HepG2 (cell line): ENCODE measurements around the gene TAS1R3. TPM values are rescaled to one million over a fixed set of nuclear protein-coding genes. Genes with fewer than 3 reads are reported as not detected.
A peak's percentile ranks its signal among the peaks of the same experiment; 100 is the strongest.

Experiments used
- ATAC-seq: fragments of 200-7000 bp; cut with Tn5 transposase; 3 replicates; pipeline ENCODE4 v1.9.1; 2020; ENCODE audit warnings: mild to moderate bottlenecking, moderate library complexity
- BruUV-seq: library from RNA; stranded (reverse); fragments of 400-500 nt; replicated peaks from 2 replicates; lab custom pipeline; 2021; lab: Mats Ljungman, UMichigan
- CTCF ChIA-PET: fragments of 300-600 bp; formaldehyde crosslinking; extraction: SDS; loops from one replicate; lab custom pipeline; 2021; ENCODE audit warnings: low total read pairs, inconsistent platforms, low intra/inter-chr PET ratio; lab: Yijun Ruan, JAX
- POLR2A ChIA-PET: fragments of 350-600 bp; sonication (Branson Sonifier 250); formaldehyde crosslinking; loops from one replicate; lab custom pipeline; 2020; ENCODE audit warnings: antibody characterized with exemption, inconsistent platforms; lab: Yijun Ruan, JAX
- DNase-seq: peaks from one replicate; pipeline ENCODE4 v3.0.0-alpha.2; 2015; ENCODE audit warnings: low spot score
- FAIRE-seq: peaks from 3 replicates; lab custom pipeline; 2011; peaks lifted over from hg19 to GRCh38; lab: Jason Lieb, UNC
- H2AFZ ChIP-seq: one replicate; pipeline ENCODE4 v1.6.1; 2011; ENCODE audit warnings: low read length, inconsistent platforms
- H3K27ac ChIP-seq: fragments of 300-600 bp; 3 replicates; pipeline ENCODE4 v1.8.0; 2011; ENCODE audit warnings: mixed run types, mild to moderate bottlenecking, mixed read lengths, low read length, inconsistent platforms; ENCODE audit not compliant: insufficient read depth; ENCODE audit errors: extremely low read length
- H3K27me3 ChIP-seq, 2 experiments: fragments of 200-600 bp in 1 of 2; 2 replicates in 1 of 2; 3 replicates in 1 of 2; pipeline versions ENCODE4 v1.6.0 to v1.8.0; 2011; ENCODE audit warnings: low read length in 2 of 2, mild to moderate bottlenecking in 2 of 2, moderate library complexity in 2 of 2, inconsistent platforms in 1 of 2; ENCODE audit not compliant: insufficient read depth in 2 of 2, control insufficient read depth in 1 of 2
- H3K36me3 ChIP-seq, 2 experiments: fragments of 200-600 bp in 1 of 2; replicated peaks in 1 of 2; 2 replicates in 1 of 2; 3 replicates in 1 of 2; pipeline versions ENCODE4 v1.5.1 to v1.8.0; 2011; ENCODE audit warnings: low read length in 2 of 2, inconsistent platforms in 1 of 2; ENCODE audit not compliant: insufficient read depth in 2 of 2, control insufficient read depth in 1 of 2
- H3K4me1 ChIP-seq: 2 replicates; pipeline ENCODE4 v1.5.1; 2012; ENCODE audit warnings: low read length, inconsistent platforms; ENCODE audit not compliant: insufficient read depth
- H3K4me2 ChIP-seq: 2 replicates; pipeline ENCODE4 v1.6.0; 2011; ENCODE audit warnings: low read depth, low read length, inconsistent platforms
- H3K4me3 ChIP-seq, 3 experiments: fragments of 200-600 bp in 1 of 3; sonication (generic), shearing (Covaris generic) in 1 of 3; replicated peaks in 1 of 3; 2 replicates each; pipeline ENCODE4 v1.5.1; 2011 to 2016; ENCODE audit warnings: low read length in 3 of 3, inconsistent platforms in 2 of 3, low read depth in 2 of 3, mild to moderate bottlenecking in 2 of 3, control low read depth in 1 of 3, mixed read lengths in 1 of 3; ENCODE audit not compliant: insufficient read depth in 1 of 3
- H3K79me2 ChIP-seq: one replicate; pipeline ENCODE4 v1.6.1; 2011; ENCODE audit warnings: low read length, inconsistent platforms; ENCODE audit not compliant: insufficient read depth
- H3K9ac ChIP-seq: 2 replicates; pipeline ENCODE4 v1.6.0; 2011; ENCODE audit warnings: mild to moderate bottlenecking, low read depth, low read length, inconsistent platforms; ENCODE audit not compliant: insufficient read depth
- H3K9me3 ChIP-seq: 2 replicates; pipeline ENCODE4 v1.5.1; 2012; ENCODE audit warnings: mild to moderate bottlenecking, low read length
- H4K20me1 ChIP-seq: 2 replicates; pipeline ENCODE4 v1.6.0; 2011; ENCODE audit warnings: inconsistent platforms, mild to moderate bottlenecking, low read length, moderate library complexity; ENCODE audit not compliant: insufficient read depth
- IRF2 ChIP-seq: IDR thresholded peaks from 2 replicates; pipeline ENCODE4 v1.6.1; 2018; ENCODE audit warnings: missing genetic modification reagents, missing compliant biosample characterization
- MXI1 ChIP-seq: IDR thresholded peaks from 3 replicates; pipeline ENCODE4 v1.6.1; 2012; ENCODE audit warnings: low read depth, low read length, inconsistent platforms, borderline replicate concordance
- PHF8 ChIP-seq: sonication (generic); formaldehyde crosslinking; IDR thresholded peaks from 2 replicates; pipeline ENCODE4 v1.5.0; 2020; ENCODE audit warnings: missing genetic modification reagents
- SALL1 ChIP-seq: sonication (generic); formaldehyde crosslinking; IDR thresholded peaks from 2 replicates; pipeline ENCODE4 v1.8.0; 2022; ENCODE audit warnings: mild to moderate bottlenecking, missing genetic modification reagents
- ZBTB38 ChIP-seq: sonication (generic); formaldehyde crosslinking; IDR thresholded peaks from 2 replicates; pipeline ENCODE4 v1.5.1; 2020; ENCODE audit warnings: mild to moderate bottlenecking, missing genetic modification reagents
- WGBS: methylation state at CpG from one replicate; pipeline ENCODE4 v1.1.6; 2017; ENCODE audit warnings: low lambda C conversion rate; 5-methylcytosine and 5-hydroxymethylcytosine counted together
- in situ Hi-C: cut with HindIII; loops from 2 replicates; pipeline ENCODE4 v1.10.0; 2017; ENCODE audit warnings: low pct_unique_long_range_greater_than_20kb; ENCODE audit not compliant: extremely low pct_ligation_motif_present
- intact Hi-C: fragments of 100-400 bp; cut with micrococcal nuclease; formaldehyde crosslinking; loops from one replicate; pipeline ENCODE4 v1.10.0; 2022; ENCODE audit not compliant: unreplicated experiment
- polyA plus RNA-seq, 8 experiments: library from polyadenylated mRNA; depleted of rRNA in 3 of 8; stranded (reverse) in 7 of 8; unstranded in 1 of 8; fragments of >200 nt; fragmentation: Illumina TruSeq in 4 of 8; extraction: Trizol in 4 of 8; gene quantifications; 2 replicates each; pipeline versions ENCODE4 v1.2.1 to v1.2.3, GENCODE V29; 2011 to 2016; ENCODE audit warnings: low read depth in 4 of 8, missing spikeins in 1 of 8, mixed read lengths in 1 of 8; ENCODE audit not compliant: insufficient read depth in 1 of 8
- total RNA-seq, 5 experiments: library from RNA; depleted of rRNA; stranded (reverse); fragments of >200 nt; fragmentation: Illumina TruSeq; extraction: Trizol; gene quantifications; 2 replicates each; pipeline ENCODE4 v1.2.3, GENCODE V29; 2016; ENCODE audit warnings: low read depth in 1 of 5
- TF ChIP-seq, protein P1 (sequence below): fragments of 450-650 bp; IDR thresholded peaks from 2 replicates; pipeline ENCODE4 v1.6.1; 2016
- TF ChIP-seq, protein P2 (sequence below): sonication (generic); formaldehyde crosslinking; IDR thresholded peaks from 2 replicates; pipeline ENCODE4 v1.4.0; 2020; ENCODE audit warnings: missing genetic modification reagents
- TF ChIP-seq, protein P3 (sequence below): sonication (generic); formaldehyde crosslinking; IDR thresholded peaks from 2 replicates; pipeline ENCODE4 v1.4.0; 2020; ENCODE audit warnings: mild to moderate bottlenecking, missing genetic modification reagents
- TF ChIP-seq, protein P4 (sequence below): sonication (generic); formaldehyde crosslinking; IDR thresholded peaks from 2 replicates; pipeline ENCODE4 v1.5.0; 2020; ENCODE audit warnings: mild to moderate bottlenecking, missing genetic modification reagents, moderate library complexity
- TF ChIP-seq, protein P5 (sequence below): sonication (generic); formaldehyde crosslinking; IDR thresholded peaks from 2 replicates; pipeline ENCODE4 v1.4.0; 2020; ENCODE audit warnings: missing genetic modification reagents
- TF ChIP-seq, protein P6 (sequence below): sonication (generic); formaldehyde crosslinking; IDR thresholded peaks from 2 replicates; pipeline ENCODE4 v1.4.0; 2020; ENCODE audit warnings: missing genetic modification reagents

Gene TAS1R3
- total and polyA plus RNA-seq, 2 of the 13 experiments (the other 11 are each of a cell fraction or from before 2014, with no cell fraction given) = 0.13 to 0.15 TPM

DNA sequence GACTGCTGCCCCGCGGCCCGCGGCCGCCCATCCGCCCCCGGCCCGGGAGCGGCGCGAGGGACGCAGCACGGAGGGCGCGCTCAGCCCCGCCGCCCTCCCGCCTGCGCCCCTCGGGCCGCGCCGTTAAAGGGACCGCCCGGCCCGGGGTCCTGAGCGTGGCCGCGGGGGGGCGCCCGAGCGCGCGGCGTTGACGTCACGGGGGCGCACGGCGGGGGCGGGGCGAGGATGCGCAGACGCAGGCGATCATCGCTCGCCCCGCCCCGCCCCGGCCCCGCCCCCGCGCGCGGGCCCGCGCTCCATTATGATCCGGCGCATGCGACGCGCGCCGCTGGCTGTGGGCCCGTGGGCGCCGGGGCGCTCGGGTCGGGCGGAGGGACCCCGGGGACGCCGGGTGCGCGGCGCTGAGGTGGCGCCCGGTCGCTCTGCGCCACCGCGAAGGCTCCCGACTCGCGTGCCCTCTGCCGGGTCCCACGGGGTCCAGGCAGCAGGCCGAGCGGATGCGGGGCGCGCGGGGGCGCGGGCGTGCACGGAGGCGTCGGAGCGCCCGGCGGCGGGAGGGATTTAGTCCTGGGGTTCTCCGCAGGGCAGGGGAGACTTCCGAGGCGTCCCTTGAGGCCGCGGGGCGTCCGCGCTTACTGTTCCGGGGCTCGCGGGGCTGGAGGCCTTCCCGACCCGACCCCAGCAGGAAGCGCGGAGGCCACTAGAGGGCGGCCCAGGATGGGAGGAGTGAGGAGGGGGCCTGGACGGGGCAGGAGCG is 18.4 kb downstream of the TAS1R3 start, which contains the start of gene DVL1:
DVL1 (minus strand) TSS at position 163 of the 757 bp plus-strand sequence. CDS start 353 bp downstream, outside the sequence.
- FAIRE-seq (no peak), ATAC-seq (0 out of 3 replicates have a peak, but pooled peaks have one; percentile 3), DNase-seq (no peak)
- Histone ChIP-seq H3K79me2 (peaks cover 43% of the 10 kb centered on the region), H3K4me1 (peaks cover 49% of the 10 kb centered on the region), H3K27ac (peak within 1 kb of the TSS; percentile 82), H3K27me3 (no peaks in the 10 kb centered on the region), H3K4me3 (peak within 1 kb of the TSS; percentile 79 to 90 (median 85)), H3K9ac (peak within 1 kb of the TSS; percentile 91), H3K4me2 (peak within 1 kb of the TSS; percentile 91), H4K20me1 (peaks cover 25% of the 10 kb centered on the region; the same call in 1 of the 2 replicates), H3K36me3 (no peaks in the 10 kb centered on the region), H3K9me3 (no peaks in the 10 kb centered on the region), H2AFZ (no peak within 1 kb of the TSS)
- ChIA-PET POLR2A (interaction anchor here (1.6 to 2.7 kb wide), 4 partner anchors 10 to 51 kb away, joined by 8 to 38 read pairs (median 16); partner anchors contain the start of genes AURKAIP1 and MXRA8), CTCF (interaction anchor here (2.0 kb wide), 1 partner anchor 23 kb away, joined by 13 read pairs; no protein-coding TSS in a partner anchor)
- intact Hi-C loops (no loop called here), in situ Hi-C loops (no loop called here)
- WGBS = 1% methylated on average over 24 of the region's 122 CpGs
- no TSS peak for BruUV-seq
- TF ChIP-seq, protein P1, sequence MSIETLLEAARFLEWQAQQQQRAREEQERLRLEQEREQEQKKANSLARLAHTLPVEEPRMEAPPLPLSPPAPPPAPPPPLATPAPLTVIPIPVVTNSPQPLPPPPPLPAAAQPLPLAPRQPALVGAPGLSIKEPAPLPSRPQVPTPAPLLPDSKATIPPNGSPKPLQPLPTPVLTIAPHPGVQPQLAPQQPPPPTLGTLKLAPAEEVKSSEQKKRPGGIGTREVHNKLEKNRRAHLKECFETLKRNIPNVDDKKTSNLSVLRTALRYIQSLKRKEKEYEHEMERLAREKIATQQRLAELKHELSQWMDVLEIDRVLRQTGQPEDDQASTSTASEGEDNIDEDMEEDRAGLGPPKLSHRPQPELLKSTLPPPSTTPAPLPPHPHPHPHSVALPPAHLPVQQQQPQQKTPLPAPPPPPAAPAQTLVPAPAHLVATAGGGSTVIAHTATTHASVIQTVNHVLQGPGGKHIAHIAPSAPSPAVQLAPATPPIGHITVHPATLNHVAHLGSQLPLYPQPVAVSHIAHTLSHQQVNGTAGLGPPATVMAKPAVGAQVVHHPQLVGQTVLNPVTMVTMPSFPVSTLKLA = no peak
- TF ChIP-seq, protein P2, sequence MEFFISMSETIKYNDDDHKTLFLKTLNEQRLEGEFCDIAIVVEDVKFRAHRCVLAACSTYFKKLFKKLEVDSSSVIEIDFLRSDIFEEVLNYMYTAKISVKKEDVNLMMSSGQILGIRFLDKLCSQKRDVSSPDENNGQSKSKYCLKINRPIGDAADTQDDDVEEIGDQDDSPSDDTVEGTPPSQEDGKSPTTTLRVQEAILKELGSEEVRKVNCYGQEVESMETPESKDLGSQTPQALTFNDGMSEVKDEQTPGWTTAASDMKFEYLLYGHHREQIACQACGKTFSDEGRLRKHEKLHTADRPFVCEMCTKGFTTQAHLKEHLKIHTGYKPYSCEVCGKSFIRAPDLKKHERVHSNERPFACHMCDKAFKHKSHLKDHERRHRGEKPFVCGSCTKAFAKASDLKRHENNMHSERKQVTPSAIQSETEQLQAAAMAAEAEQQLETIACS (CRISPR knock-in tag) = peak; percentile 73
- TF ChIP-seq ZBTB38 (CRISPR knock-in tag) = peak; percentile 21; the same call in 1 of the 2 replicates
- TF ChIP-seq, protein P3, sequence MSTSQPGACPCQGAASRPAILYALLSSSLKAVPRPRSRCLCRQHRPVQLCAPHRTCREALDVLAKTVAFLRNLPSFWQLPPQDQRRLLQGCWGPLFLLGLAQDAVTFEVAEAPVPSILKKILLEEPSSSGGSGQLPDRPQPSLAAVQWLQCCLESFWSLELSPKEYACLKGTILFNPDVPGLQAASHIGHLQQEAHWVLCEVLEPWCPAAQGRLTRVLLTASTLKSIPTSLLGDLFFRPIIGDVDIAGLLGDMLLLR (CRISPR knock-in tag) = 0 out of 2 replicates have a peak, but pooled peaks have one; percentile 28
- TF ChIP-seq, protein P4, sequence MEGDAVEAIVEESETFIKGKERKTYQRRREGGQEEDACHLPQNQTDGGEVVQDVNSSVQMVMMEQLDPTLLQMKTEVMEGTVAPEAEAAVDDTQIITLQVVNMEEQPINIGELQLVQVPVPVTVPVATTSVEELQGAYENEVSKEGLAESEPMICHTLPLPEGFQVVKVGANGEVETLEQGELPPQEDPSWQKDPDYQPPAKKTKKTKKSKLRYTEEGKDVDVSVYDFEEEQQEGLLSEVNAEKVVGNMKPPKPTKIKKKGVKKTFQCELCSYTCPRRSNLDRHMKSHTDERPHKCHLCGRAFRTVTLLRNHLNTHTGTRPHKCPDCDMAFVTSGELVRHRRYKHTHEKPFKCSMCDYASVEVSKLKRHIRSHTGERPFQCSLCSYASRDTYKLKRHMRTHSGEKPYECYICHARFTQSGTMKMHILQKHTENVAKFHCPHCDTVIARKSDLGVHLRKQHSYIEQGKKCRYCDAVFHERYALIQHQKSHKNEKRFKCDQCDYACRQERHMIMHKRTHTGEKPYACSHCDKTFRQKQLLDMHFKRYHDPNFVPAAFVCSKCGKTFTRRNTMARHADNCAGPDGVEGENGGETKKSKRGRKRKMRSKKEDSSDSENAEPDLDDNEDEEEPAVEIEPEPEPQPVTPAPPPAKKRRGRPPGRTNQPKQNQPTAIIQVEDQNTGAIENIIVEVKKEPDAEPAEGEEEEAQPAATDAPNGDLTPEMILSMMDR (CRISPR knock-in tag) = peak; percentile 78
- TF ChIP-seq IRF2 = no peak
- peak; percentile 36; the same call in 1 of the 2 replicates for TF ChIP-seq SALL1 (CRISPR knock-in tag)
- TF ChIP-seq MXI1 = peak; percentile 37; the same call in 1 of the 3 replicates
- TF ChIP-seq, protein P5, sequence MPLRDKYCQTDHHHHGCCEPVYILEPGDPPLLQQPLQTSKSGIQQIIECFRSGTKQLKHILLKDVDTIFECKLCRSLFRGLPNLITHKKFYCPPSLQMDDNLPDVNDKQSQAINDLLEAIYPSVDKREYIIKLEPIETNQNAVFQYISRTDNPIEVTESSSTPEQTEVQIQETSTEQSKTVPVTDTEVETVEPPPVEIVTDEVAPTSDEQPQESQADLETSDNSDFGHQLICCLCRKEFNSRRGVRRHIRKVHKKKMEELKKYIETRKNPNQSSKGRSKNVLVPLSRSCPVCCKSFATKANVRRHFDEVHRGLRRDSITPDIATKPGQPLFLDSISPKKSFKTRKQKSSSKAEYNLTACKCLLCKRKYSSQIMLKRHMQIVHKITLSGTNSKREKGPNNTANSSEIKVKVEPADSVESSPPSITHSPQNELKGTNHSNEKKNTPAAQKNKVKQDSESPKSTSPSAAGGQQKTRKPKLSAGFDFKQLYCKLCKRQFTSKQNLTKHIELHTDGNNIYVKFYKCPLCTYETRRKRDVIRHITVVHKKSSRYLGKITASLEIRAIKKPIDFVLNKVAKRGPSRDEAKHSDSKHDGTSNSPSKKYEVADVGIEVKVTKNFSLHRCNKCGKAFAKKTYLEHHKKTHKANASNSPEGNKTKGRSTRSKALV (CRISPR knock-in tag) = no peak
- TF ChIP-seq, protein P6, sequence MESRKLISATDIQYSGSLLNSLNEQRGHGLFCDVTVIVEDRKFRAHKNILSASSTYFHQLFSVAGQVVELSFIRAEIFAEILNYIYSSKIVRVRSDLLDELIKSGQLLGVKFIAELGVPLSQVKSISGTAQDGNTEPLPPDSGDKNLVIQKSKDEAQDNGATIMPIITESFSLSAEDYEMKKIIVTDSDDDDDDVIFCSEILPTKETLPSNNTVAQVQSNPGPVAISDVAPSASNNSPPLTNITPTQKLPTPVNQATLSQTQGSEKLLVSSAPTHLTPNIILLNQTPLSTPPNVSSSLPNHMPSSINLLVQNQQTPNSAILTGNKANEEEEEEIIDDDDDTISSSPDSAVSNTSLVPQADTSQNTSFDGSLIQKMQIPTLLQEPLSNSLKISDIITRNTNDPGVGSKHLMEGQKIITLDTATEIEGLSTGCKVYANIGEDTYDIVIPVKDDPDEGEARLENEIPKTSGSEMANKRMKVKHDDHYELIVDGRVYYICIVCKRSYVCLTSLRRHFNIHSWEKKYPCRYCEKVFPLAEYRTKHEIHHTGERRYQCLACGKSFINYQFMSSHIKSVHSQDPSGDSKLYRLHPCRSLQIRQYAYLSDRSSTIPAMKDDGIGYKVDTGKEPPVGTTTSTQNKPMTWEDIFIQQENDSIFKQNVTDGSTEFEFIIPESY (CRISPR knock-in tag) = peak; percentile 16; the same call in 1 of the 2 replicates
- peak; percentile 42; the same call in 1 of the 2 replicates for TF ChIP-seq PHF8 (CRISPR knock-in tag)
